ENCODE results near the gene EVC2. TPM values are rescaled to one million over a fixed set of nuclear protein-coding genes. Genes with fewer than 3 reads are reported as not detected.

Gene EVC2
- total and polyA plus RNA-seq, 10 of the 15 experiments (the other 5 are each of a cell fraction or from before 2014, with no cell fraction given): 0.34 to 10.4 (median 5.6) TPM

GRCh38 chr4:5724377-5724776, 16.0 kb upstream of the EVC2 start:
- TF ChIP-seq BHLHE40 (IDR thresholded peaks at IDR 0.05; ENCODE audit: borderline replicate concordance in 1 of 2, low read depth in 2 of 2, low read length in 1 of 2) (0 out of 4 replicates have a peak, but pooled peaks of 1 of the 2 experiments have one; percentile 20), SPI1 (IDR thresholded peaks at IDR 0.05; ENCODE audit: borderline replicate concordance, insufficient read depth, low read depth, low read length) (no peak)
- Histone ChIP-seq H3K27ac (ENCODE audit: control insufficient read depth, insufficient read depth) (no peak overlapping the region), H4K20me1 (ENCODE audit: control insufficient read depth, insufficient read depth) (no peaks in the 10 kb centered on the region), H3K9me3 (replicated peaks; ENCODE audit: control insufficient read depth, insufficient read depth, low read length) (peaks cover 5% of the 10 kb centered on the region; the same call in 2 of the 3 replicates), H3K4me2 (ENCODE audit: control insufficient read depth, insufficient read depth) (no peak overlapping the region), H3K27me3 (replicated peaks in 1 of 2; ENCODE audit: control insufficient read depth in 2 of 2, insufficient read depth in 2 of 2, low read length in 1 of 2) (no peaks in the 10 kb centered on the region), H3K79me2 (ENCODE audit: control insufficient read depth, insufficient read depth, low read length) (no peaks in the 10 kb centered on the region; the same call in none of the 2 replicates), H2AFZ (ENCODE audit: control insufficient read depth, low read depth, low read length) (no peak overlapping the region), H3K4me3 (no peak overlapping the region), H3K9ac (ENCODE audit: control insufficient read depth, insufficient read depth, low read length) (no peak overlapping the region), H3K36me3 (ENCODE audit: control insufficient read depth in 2 of 2, insufficient read depth in 2 of 2, low read length in 1 of 2) (peaks cover under 1 to 4% of the 10 kb centered on the region in 2 experiments; a peak in 2 of 4 replicates), H3K4me1 (ENCODE audit: control insufficient read depth, insufficient read depth, low read length) (no peaks in the 10 kb centered on the region)
- ChIA-PET POLR2A (no interaction called here), RAD21 (ENCODE audit: unreplicated experiment) (no interaction called here), CTCF (no interaction called here), SMC1A (ENCODE audit: uncharacterized antibody, unreplicated experiment) (interaction anchor here (1.1 to 1.2 kb wide), 2 partner anchors 11 to 16 kb away, joined by 3 to 4 read pairs; no protein-coding TSS in a partner anchor)
- DNase-seq (ENCODE audit: low read depth, low spot score) (no peak), FAIRE-seq (no peak), ATAC-seq (no peak)
- in situ Hi-C loops (cut with MboI) (no loop called here), intact Hi-C loops (cut with micrococcal nuclease; ENCODE audit: unreplicated experiment) (no loop called here)
- no TSS peak for BruUV-seq (replicated peaks)
- WGBS (ENCODE audit: insufficient coverage, insufficient replicate concordance, low lambda C conversion rate, missing lambda C conversion rate): 23% methylated on average over 7 of the region's 7 CpGs

GRCh38 chr4:5722328-5722727, 14.0 kb upstream of the EVC2 start:
- FAIRE-seq (no peak), ATAC-seq (peak; percentile 32), DNase-seq (ENCODE audit: low read depth, low spot score) (no peak)
- H3K9ac ChIP-seq (ENCODE audit: control insufficient read depth, insufficient read depth, low read length): no peak overlapping the region
- TF ChIP-seq POU2F2 (IDR thresholded peaks at IDR 0.05; ENCODE audit: borderline replicate concordance, low read depth, low read length) (no peak), MYC (IDR thresholded peaks at IDR 0.05; ENCODE audit: insufficient read depth, insufficient read length, insufficient replicate concordance, low read length, severe bottlenecking) (no peak), ZBTB33 (IDR thresholded peaks at IDR 0.05) (no peak), ZNF24 (IDR thresholded peaks at IDR 0.05) (no peak), SUPT20H (IDR thresholded peaks at IDR 0.05; ENCODE audit: borderline replicate concordance, control insufficient read depth, low read depth, low read length) (no peak), CBFB (IDR thresholded peaks at IDR 0.05; ENCODE audit: low read depth) (no peak), PAX5 (IDR thresholded peaks at IDR 0.05; ENCODE audit: borderline replicate concordance, low read depth, low read length) (no peak)
- H3K4me2 ChIP-seq (ENCODE audit: control insufficient read depth, insufficient read depth): no peak overlapping the region
- H4K20me1 ChIP-seq (ENCODE audit: control insufficient read depth, insufficient read depth): no peaks in the 10 kb centered on the region
- ChIA-PET POLR2A (interaction anchor here (1.2 kb wide), 1 partner anchor 13 kb away, joined by 3 read pairs; no protein-coding TSS in a partner anchor), SMC1A (ENCODE audit: uncharacterized antibody, unreplicated experiment) (interaction anchor here (0.6 to 1.5 kb wide), 5 partner anchors 9 to 52 kb away, joined by 3 to 4 read pairs (median 3); no protein-coding TSS in a partner anchor), RAD21 (ENCODE audit: unreplicated experiment) (interaction anchor here (0.5 kb wide), 1 partner anchor 18 kb away, joined by 3 read pairs; no protein-coding TSS in a partner anchor), CTCF (interaction anchor here (0.8 to 1.0 kb wide), 2 partner anchors 15 to 68 kb away, joined by 3 read pairs; no protein-coding TSS in a partner anchor)
- in situ Hi-C loops (cut with MboI): no loop called here
- peaks cover 5% of the 10 kb centered on the region; the same call in 2 of the 3 replicates for H3K9me3 ChIP-seq (replicated peaks; ENCODE audit: control insufficient read depth, insufficient read depth, low read length)
- no peak overlapping the region for H3K27ac ChIP-seq (ENCODE audit: control insufficient read depth, insufficient read depth)
- intact Hi-C loops (cut with micrococcal nuclease; ENCODE audit: unreplicated experiment): no loop called here
- no TSS peak for BruUV-seq (replicated peaks)
- no peaks in the 10 kb centered on the region for H3K27me3 ChIP-seq (replicated peaks in 1 of 2; ENCODE audit: control insufficient read depth in 2 of 2, insufficient read depth in 2 of 2, low read length in 1 of 2)
- H3K4me3 ChIP-seq: no peak overlapping the region
- no peak overlapping the region for H2AFZ ChIP-seq (ENCODE audit: control insufficient read depth, low read depth, low read length)
- peaks cover 2% of the 10 kb centered on the region for H3K79me2 ChIP-seq (ENCODE audit: control insufficient read depth, insufficient read depth, low read length)
- H3K36me3 ChIP-seq (ENCODE audit: control insufficient read depth in 2 of 2, insufficient read depth in 2 of 2, low read length in 1 of 2): peaks cover 0 to 4% of the 10 kb centered on the region in 2 experiments; a peak in 1 of 4 replicates
- WGBS (ENCODE audit: insufficient coverage, insufficient replicate concordance, low lambda C conversion rate, missing lambda C conversion rate): 4% methylated on average over 4 of the region's 4 CpGs
- peaks cover 3% of the 10 kb centered on the region; the same call in 1 of the 2 replicates for H3K4me1 ChIP-seq (ENCODE audit: control insufficient read depth, insufficient read depth, low read length)

All from GM12878 (cell line).